Testis (tissue), 2 donors: ENCODE measurements around the gene PEPD.

ENCODE experiments used
- CTCF ChIP-seq, 3 experiments: fragments of 450-650 bp in 2 of 3; fragments of 200-600 bp in 1 of 3; sonication (generic) in 1 of 3; IDR thresholded peaks; one replicate each; pipeline ENCODE4 v1.5.1; 2016 to 2019; ENCODE audit warnings: antibody characterized with exemption in 3 of 3, mild to moderate bottlenecking in 2 of 3, moderate library complexity in 1 of 3
- POLR2A ChIP-seq: fragments of 450-650 bp; IDR thresholded peaks from one replicate; pipeline ENCODE4 v1.6.1; 2017; ENCODE audit warnings: antibody characterized with exemption, mild to moderate bottlenecking, moderate library complexity

GRCh38 chr19:33482476-33482875 is 39.1 kb downstream of the PEPD start:
- TF ChIP-seq CTCF (IDR thresholded peaks at IDR 0.05) (no peak), POLR2A (no peak)
